ENCODE results near the gene MARCKS.

DNA sequence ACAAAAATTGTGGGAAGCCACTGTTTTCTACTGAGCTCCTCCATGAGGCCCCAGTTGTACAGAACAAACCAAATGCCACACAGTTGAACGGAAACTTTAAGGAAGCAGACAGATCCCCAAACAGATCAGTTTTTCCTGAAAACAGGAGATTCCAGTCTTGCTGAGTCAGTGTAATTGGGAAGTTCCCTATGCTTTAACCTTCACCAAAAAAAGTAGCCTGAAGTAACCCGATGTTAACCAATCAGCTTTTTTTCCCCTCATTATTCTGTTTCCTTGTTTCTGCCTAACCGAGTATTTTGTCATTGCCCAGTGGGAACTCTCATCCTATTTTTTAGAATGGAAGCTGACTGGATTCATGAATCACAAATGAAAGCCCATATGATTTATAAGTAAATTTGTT is 36.7 kb downstream of the MARCKS start:
- TF ChIP-seq, protein P1, sequence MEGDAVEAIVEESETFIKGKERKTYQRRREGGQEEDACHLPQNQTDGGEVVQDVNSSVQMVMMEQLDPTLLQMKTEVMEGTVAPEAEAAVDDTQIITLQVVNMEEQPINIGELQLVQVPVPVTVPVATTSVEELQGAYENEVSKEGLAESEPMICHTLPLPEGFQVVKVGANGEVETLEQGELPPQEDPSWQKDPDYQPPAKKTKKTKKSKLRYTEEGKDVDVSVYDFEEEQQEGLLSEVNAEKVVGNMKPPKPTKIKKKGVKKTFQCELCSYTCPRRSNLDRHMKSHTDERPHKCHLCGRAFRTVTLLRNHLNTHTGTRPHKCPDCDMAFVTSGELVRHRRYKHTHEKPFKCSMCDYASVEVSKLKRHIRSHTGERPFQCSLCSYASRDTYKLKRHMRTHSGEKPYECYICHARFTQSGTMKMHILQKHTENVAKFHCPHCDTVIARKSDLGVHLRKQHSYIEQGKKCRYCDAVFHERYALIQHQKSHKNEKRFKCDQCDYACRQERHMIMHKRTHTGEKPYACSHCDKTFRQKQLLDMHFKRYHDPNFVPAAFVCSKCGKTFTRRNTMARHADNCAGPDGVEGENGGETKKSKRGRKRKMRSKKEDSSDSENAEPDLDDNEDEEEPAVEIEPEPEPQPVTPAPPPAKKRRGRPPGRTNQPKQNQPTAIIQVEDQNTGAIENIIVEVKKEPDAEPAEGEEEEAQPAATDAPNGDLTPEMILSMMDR (IDR thresholded peaks at IDR 0.05; ENCODE audit: borderline replicate concordance, extremely low read depth, low read length, poor library complexity, severe bottlenecking) = no peak
- no peak for TF ChIP-seq EZH2 (IDR thresholded peaks at IDR 0.05; ENCODE audit: borderline replicate concordance, low read depth, low read length, severe bottlenecking)

Data from DND-41 (cell line).